Activated CD4-positive, CD25-positive, alpha-beta regulatory T cell treated with anti-CD3 and anti-CD28 coated beads, Interleukin-2, amount 50 U/mL, for 72 hours (primary cell): ENCODE measurements around the gene SYPL1.

Experiments used
- DNase-seq: peaks from one replicate; pipeline ENCODE4 v3.0.0; 2021

The SYPL1 gene

GRCh38 chr7:106121189-106121810, 9.2 kb upstream of the SYPL1 start:
- no peak for DNase-seq

- no peak for DNase-seq
These were observed 8.4 kb upstream of the SYPL1 start for GRCh38 chr7:106120500-106120899.

- DNase-seq: no peak
These were observed 7.6 kb upstream of the SYPL1 start for GRCh38 chr7:106119719-106120118.

- DNase-seq: no peak
These were observed 5.9 kb upstream of the SYPL1 start for GRCh38 chr7:106117786-106118544.

- no peak for DNase-seq
These were observed 4.1 kb upstream of the SYPL1 start for GRCh38 chr7:106116161-106116704.

GRCh38 chr7:106114716-106115383, 2.7 kb upstream of the SYPL1 start:
- no peak for DNase-seq

GRCh38 chr7:106112972-106113421, 885 bp upstream of the SYPL1 start:
- no peak for DNase-seq

GRCh38 chr7:106111655-106112117, 426 bp downstream of the SYPL1 start:
- DNase-seq: no peak

- DNase-seq: no peak
These were observed 1.0 kb downstream of the SYPL1 start for GRCh38 chr7:106110885-106111654.

GRCh38 chr7:106110238-106110560, 1.9 kb downstream of the SYPL1 start:
- DNase-seq: no peak

GRCh38 chr7:106109521-106110237, 2.4 kb downstream of the SYPL1 start:
- no peak for DNase-seq

GRCh38 chr7:106108991-106109390, 3.1 kb downstream of the SYPL1 start:
- no peak for DNase-seq

GRCh38 chr7:106104721-106105260, 7.3 kb downstream of the SYPL1 start:
- DNase-seq: no peak

- DNase-seq: no peak
These were observed 9.6 kb downstream of the SYPL1 start for GRCh38 chr7:106102387-106102966.

GRCh38 chr7:106101726-106102125, 10.4 kb downstream of the SYPL1 start:
- DNase-seq: no peak

- DNase-seq: no peak
These were observed 11.1 kb downstream of the SYPL1 start for GRCh38 chr7:106100863-106101629.

- DNase-seq: no peak
These were observed 12.6 kb downstream of the SYPL1 start for GRCh38 chr7:106099539-106099938.

GRCh38 chr7:106098889-106099288, 13.2 kb downstream of the SYPL1 start:
- DNase-seq: no peak

GRCh38 chr7:106095634-106096033, 16.5 kb downstream of the SYPL1 start:
- no peak for DNase-seq

GRCh38 chr7:106094780-106095179, 17.3 kb downstream of the SYPL1 start:
- no peak for DNase-seq

- no peak for DNase-seq
These were observed 19.9 kb downstream of the SYPL1 start for GRCh38 chr7:106092204-106092603.
